Mucosa of stomach (tissue), 1 donor: ENCODE measurements around the gene TMEM63B.
"Not testable (repeated sequence)": the region's sequence is repeated elsewhere in the genome, so short reads cannot be mapped to it uniquely, and the experiment has no call there.

Experiments used
- H3K27me3 ChIP-seq: one replicate; pipeline ENCODE4 v1.7.0; 2013; ENCODE audit warnings: mild to moderate bottlenecking, low read length; ENCODE audit not compliant: control insufficient read depth, insufficient read depth
- H3K36me3 ChIP-seq: one replicate; pipeline ENCODE4 v1.7.0; 2013; ENCODE audit warnings: low read length; ENCODE audit not compliant: control insufficient read depth, insufficient read depth
- H3K4me1 ChIP-seq: one replicate; pipeline ENCODE4 v1.7.0; 2013; ENCODE audit warnings: mild to moderate bottlenecking, low read length; ENCODE audit not compliant: control insufficient read depth, insufficient read depth
- H3K4me3 ChIP-seq: one replicate; pipeline ENCODE4 v1.7.0; 2013; ENCODE audit warnings: low read length
- H3K9ac ChIP-seq: one replicate; pipeline ENCODE4 v1.7.0; 2013; ENCODE audit warnings: mild to moderate bottlenecking, low read length, moderate library complexity
- H3K9me3 ChIP-seq: one replicate; pipeline ENCODE4 v1.7.0; 2013; ENCODE audit warnings: mild to moderate bottlenecking, low read length, moderate library complexity; ENCODE audit not compliant: control insufficient read depth
- donor health status: Pancreatic carcinoma.

Gene TMEM63B

GRCh38 chr6:44183783-44184182 is 56.4 kb downstream of the TMEM63B start:
- Histone ChIP-seq H3K27me3 (no peaks in the 10 kb centered on the region), H3K4me1 (peaks cover 24% of the 10 kb centered on the region), H3K4me3 (no peak overlapping the region), H3K9me3 (no peaks in the 10 kb centered on the region), H3K9ac (no peak overlapping the region), H3K36me3 (no peaks in the 10 kb centered on the region)

- H3K4me3 ChIP-seq, H3K9ac ChIP-seq, H3K9me3 ChIP-seq, H3K36me3 ChIP-seq, H3K27me3 ChIP-seq: not testable (repeated sequence)
- H3K4me1 ChIP-seq: peaks cover 24% of the 10 kb centered on the region
Observed at GRCh38 chr6:44185356-44185755, 58.0 kb downstream of the TMEM63B start.

GRCh38 chr6:44185953-44186634 is 58.7 kb downstream of the TMEM63B start:
- Histone ChIP-seq H3K4me3 (no peak overlapping the region), H3K4me1 (peaks cover 24% of the 10 kb centered on the region), H3K9ac (no peak overlapping the region), H3K36me3 (no peaks in the 10 kb centered on the region), H3K9me3 (no peaks in the 10 kb centered on the region), H3K27me3 (no peaks in the 10 kb centered on the region)

GRCh38 chr6:44186635-44187025 is 59.3 kb downstream of the TMEM63B start:
- Histone ChIP-seq H3K27me3 (no peaks in the 10 kb centered on the region), H3K36me3 (no peaks in the 10 kb centered on the region), H3K4me3 (no peak overlapping the region), H3K4me1 (peaks cover 24% of the 10 kb centered on the region), H3K9ac (no peak overlapping the region), H3K9me3 (no peaks in the 10 kb centered on the region)

DNA sequence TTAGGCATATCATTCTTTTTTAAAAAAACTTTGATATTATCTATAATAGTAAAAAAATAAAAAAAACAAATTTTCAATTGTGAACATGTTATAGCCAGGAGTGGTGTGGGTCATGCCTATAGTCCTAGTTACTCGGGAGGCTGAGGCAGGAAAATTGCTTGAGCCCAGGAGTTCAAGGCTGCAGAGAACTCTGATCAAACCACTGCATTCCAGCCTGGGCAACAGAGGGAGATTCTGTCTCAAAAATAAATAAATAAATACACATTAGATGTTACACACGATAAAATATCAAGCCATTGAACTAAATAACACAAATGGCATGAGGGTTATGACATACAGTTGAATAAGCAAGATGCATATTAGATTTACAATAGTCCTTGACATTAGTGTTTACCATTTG is 61.5 kb downstream of the TMEM63B start:
- no peaks in the 10 kb centered on the region for H3K27me3 ChIP-seq
- H3K9ac ChIP-seq: no peak overlapping the region
- no peaks in the 10 kb centered on the region for H3K9me3 ChIP-seq
- H3K4me1 ChIP-seq: peaks cover 36% of the 10 kb centered on the region
- no peak overlapping the region for H3K4me3 ChIP-seq
- H3K36me3 ChIP-seq: no peaks in the 10 kb centered on the region

DNA sequence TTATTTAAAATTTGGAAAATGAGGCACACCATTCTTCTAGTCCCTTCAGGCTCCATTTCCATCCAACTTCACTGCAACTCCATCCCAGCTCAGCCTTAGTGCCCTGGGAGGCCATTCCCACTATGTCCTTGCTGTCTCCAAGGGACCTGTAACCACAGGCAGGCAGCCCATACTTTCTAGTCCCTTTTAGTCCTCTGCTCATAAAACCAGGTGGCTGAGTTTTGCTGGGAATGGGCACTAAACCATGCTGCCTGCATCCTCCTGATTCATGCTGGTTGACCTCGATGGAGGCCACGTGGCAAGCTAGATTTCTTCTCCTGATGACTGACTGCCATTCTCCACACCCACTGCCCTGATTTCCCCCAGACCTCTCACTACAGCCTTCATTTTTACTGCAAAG is 61.9 kb downstream of the TMEM63B start:
- no peak overlapping the region for H3K9ac ChIP-seq
- H3K27me3 ChIP-seq: no peaks in the 10 kb centered on the region
- peaks cover 32% of the 10 kb centered on the region for H3K4me1 ChIP-seq
- H3K36me3 ChIP-seq: no peaks in the 10 kb centered on the region
- no peaks in the 10 kb centered on the region for H3K9me3 ChIP-seq
- no peak overlapping the region for H3K4me3 ChIP-seq

DNA sequence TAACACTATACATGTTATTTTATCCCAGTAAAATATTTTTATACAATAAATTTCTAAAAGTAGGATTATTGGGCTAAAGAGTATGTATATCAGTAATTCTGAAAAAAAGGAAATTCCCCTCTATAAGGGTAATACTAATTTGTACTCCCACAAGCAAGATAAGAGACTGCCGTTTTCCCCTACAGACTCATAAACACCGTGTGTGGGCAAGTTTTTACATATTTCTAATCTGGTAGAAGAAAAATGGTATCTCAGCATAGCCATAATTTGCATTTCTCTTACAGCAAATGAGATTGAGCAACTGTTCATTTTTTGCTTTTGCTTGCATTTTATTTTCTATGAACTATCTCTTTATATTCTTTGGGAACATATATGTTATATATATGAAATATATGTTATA is 63.4 kb downstream of the TMEM63B start:
- Histone ChIP-seq H3K27me3 (no peaks in the 10 kb centered on the region), H3K4me3 (no peak overlapping the region), H3K4me1 (peaks cover 19% of the 10 kb centered on the region), H3K9me3 (no peaks in the 10 kb centered on the region), H3K9ac (no peak overlapping the region), H3K36me3 (no peaks in the 10 kb centered on the region)

DNA sequence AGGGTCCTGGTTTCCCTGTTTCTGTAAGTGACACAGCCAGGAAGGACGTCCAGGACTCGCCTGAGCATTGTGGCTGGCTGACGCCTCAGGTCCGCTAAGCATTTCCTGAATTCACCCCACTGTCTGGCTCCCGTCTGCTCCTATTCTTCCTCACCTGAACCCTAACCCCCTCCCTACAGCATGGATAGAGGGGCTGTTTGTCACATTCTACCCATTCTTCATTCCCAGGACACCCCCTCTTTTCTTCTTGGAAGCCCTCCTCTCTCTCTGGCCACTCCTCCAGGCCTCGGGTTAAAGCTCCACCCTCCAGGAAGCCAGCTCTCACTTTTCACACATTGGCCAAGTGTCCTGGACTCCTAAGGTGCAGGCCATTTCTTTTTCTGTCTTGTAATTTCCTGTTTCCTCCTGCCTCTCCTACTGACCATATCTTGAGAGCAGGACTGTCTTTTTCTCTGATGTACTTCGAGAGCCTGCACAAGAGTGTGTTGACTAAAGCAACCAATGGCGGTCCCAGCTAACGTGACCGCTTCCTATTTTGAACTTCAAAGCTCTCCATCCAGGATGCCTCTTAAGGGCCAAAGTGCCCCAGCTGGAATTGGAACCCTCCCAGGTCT is 65.2 kb downstream of the TMEM63B start:
- Histone ChIP-seq H3K36me3 (no peaks in the 10 kb centered on the region), H3K4me3 (no peak overlapping the region), H3K4me1 (peaks cover 12% of the 10 kb centered on the region), H3K9me3 (no peaks in the 10 kb centered on the region), H3K27me3 (no peaks in the 10 kb centered on the region), H3K9ac (no peak overlapping the region)

DNA sequence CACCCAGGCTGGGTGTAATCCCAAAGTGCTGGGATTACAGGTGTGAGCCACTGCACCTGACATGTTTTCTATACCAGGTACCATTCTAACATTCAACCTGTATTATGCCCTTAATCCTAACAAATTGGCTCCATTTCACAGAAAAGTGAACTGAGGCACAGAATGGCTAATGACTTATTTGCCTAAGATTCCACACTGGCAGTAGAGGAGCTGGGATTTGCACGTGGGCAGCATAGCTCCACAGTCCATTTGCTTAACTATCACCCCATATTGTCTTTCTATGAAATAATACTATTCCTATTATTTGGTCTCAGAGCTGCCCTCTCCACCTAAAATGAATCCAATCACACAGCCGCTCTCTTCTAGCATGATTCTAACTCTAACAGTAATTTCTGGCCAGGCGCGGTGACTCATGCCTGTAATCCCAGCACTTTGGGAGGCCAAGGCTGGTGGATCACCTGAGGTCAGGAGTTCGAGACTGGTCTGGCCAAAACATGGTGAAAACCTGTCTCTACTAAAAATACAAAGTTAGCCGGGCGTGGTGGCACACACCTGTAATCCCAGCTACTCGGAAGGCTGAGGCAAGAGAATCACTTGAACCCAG is 66.1 kb downstream of the TMEM63B start:
- peaks cover 12% of the 10 kb centered on the region for H3K4me1 ChIP-seq
- H3K9me3 ChIP-seq: no peaks in the 10 kb centered on the region
- no peak overlapping the region for H3K9ac ChIP-seq
- H3K4me3 ChIP-seq: no peak overlapping the region
- no peaks in the 10 kb centered on the region for H3K36me3 ChIP-seq
- no peaks in the 10 kb centered on the region for H3K27me3 ChIP-seq

DNA sequence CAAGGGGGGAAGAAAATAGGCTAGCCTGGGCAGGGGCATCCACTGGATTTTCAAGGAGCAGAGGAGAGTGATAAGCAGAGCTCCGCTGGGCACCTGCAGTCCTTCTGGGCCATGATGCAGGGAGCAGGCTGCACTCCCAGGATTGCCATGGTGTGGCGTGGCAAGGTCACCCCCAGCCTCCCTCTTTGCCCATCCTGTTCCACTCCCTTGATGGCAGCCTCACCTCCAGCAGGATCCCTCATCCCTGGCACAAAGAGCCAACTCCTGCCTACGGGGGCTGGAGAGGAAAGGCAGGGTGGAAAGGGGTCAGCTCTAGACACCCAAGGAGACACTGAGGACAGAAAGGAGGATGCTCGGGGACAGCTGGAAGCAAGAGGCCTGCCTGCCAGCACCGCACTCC is 67.0 kb downstream of the TMEM63B start:
- no peak overlapping the region for H3K4me3 ChIP-seq
- H3K4me1 ChIP-seq: peaks cover 12% of the 10 kb centered on the region
- no peaks in the 10 kb centered on the region for H3K36me3 ChIP-seq
- H3K9ac ChIP-seq: no peak overlapping the region
- no peaks in the 10 kb centered on the region for H3K27me3 ChIP-seq
- H3K9me3 ChIP-seq: no peaks in the 10 kb centered on the region

- H3K9me3 ChIP-seq, H3K36me3 ChIP-seq, H3K27me3 ChIP-seq, H3K4me3 ChIP-seq, H3K9ac ChIP-seq: not testable (repeated sequence)
- H3K4me1 ChIP-seq: peaks cover 21% of the 10 kb centered on the region
Observed at GRCh38 chr6:44196351-44196750, 69.0 kb downstream of the TMEM63B start.

DNA sequence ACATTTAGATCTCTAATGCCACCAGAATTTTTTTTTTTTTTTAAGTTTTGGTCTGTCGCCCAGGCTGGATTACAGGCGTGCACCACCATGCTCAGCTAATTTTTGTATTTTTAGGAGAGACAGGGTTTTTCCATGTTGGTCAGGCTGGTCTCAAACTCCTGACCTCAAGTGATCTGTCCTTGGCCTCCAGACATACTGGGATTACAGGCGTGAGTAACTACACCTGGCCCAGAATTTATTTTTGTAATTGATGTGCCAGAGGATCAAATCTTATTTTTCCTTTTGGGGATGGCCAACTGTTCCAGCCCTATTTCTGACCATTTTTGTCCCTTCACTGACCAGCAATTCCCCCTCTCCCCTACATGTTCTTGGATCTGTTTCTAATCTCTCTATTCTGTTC is 71.3 kb downstream of the TMEM63B start:
- Histone ChIP-seq H3K9ac (no peak overlapping the region), H3K27me3 (no peaks in the 10 kb centered on the region), H3K4me1 (peaks cover 20% of the 10 kb centered on the region), H3K36me3 (no peaks in the 10 kb centered on the region), H3K9me3 (no peaks in the 10 kb centered on the region), H3K4me3 (no peak overlapping the region)
